ENCODE data around the gene TICRR. TPM values are rescaled to one million over a fixed set of nuclear protein-coding genes. Genes with fewer than 3 reads are reported as not detected.

Gene TICRR
- total RNA-seq, 2 donors from 2014 or later = 21.9 to 27.2 TPM

DNA sequence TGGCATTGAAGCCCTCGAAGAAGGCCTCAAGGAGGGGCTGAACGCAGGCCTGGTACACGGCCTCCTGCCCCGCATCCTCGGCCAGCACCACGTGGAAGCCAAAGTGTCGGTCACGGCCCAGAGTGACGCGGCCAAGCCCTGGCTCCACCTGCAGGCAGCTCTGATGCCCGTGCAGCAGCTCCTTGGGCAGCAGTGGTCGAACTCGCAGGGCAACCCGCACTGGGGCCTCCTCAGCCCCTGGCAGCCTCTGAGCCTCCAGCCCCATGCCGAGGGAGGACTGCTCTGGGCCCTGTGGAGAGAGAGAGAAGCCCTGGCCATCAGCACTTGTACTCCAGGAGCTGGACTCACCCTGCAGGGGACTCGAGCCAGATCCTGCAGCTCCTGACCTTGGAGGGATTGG lies 77.4 kb downstream of the TICRR start:
- Histone ChIP-seq H3K9ac (ENCODE audit: extremely low read depth, low read length, poor library complexity, severe bottlenecking) (no peak overlapping the region), H3K27ac (ENCODE audit: low read depth, low read length) (no peak overlapping the region), H3K4me1 (ENCODE audit: control insufficient read depth, insufficient read depth, low read length) (no peaks in the 10 kb centered on the region), H3K36me3 (ENCODE audit: control insufficient read depth, insufficient read depth, low read length) (peaks cover 9% of the 10 kb centered on the region), H3K4me3 (ENCODE audit: low read length) (no peak overlapping the region), H3K9me3 (ENCODE audit: control insufficient read depth, low read length) (no peaks in the 10 kb centered on the region), H3K27me3 (ENCODE audit: control insufficient read depth, insufficient read depth, low read length, poor library complexity, severe bottlenecking) (no peaks in the 10 kb centered on the region)
- H3K4me3 Mint-ChIP-seq = no peak overlapping the region
- peak; percentile 22 for TF ChIP-seq CTCF (conservative IDR thresholded peaks at IDR 0.05)
- no peaks in the 10 kb centered on the region for H3K9me3 Mint-ChIP-seq
- peaks cover 10% of the 10 kb centered on the region for H3K4me1 Mint-ChIP-seq
- DNase-seq = no peak
- peaks cover 32% of the 10 kb centered on the region for H3K36me3 Mint-ChIP-seq (ENCODE audit: low read depth)
- H3K27ac Mint-ChIP-seq = no peak overlapping the region
- peaks cover 13% of the 10 kb centered on the region for H3K27me3 Mint-ChIP-seq (ENCODE audit: insufficient read depth)
- 87 to 89% methylated on average over 10 to 16 of the region's 16 CpGs for WGBS, 2 experiments (ENCODE audit: insufficient coverage in 1 of 2, insufficient read length in 1 of 2)

DNA sequence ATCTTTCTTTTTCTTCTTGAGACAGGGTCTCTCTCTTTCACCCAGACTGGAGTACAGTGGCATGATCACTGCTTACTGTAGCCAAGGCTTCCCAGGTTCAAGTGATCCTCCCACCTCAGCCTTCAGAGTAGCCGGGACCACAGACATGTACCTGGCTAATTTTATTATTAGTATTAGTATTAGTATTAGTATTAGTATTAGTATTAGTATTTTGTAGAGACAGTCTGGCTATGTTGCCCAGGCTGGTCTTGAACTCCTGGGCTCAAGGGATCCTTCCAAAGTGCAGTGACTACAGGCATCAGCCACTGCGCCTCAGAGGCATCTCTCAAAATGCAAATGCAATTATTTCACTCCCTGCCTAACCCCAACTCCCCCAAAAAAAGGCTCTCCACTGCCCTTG lies 78.3 kb downstream of the TICRR start:
- H3K4me3 ChIP-seq (ENCODE audit: low read length) = no peak overlapping the region
- Mint-ChIP-seq H3K4me3 (peak overlapping the region; percentile 82), H3K36me3 (ENCODE audit: low read depth) (peaks cover 30% of the 10 kb centered on the region), H3K4me1 (peaks cover 10% of the 10 kb centered on the region), H3K27me3 (ENCODE audit: insufficient read depth) (peaks cover 16% of the 10 kb centered on the region), H3K9me3 (no peaks in the 10 kb centered on the region), H3K27ac (no peak overlapping the region)
- no peak overlapping the region for H3K27ac ChIP-seq (ENCODE audit: low read depth, low read length)
- H3K27me3 ChIP-seq (ENCODE audit: control insufficient read depth, insufficient read depth, low read length, poor library complexity, severe bottlenecking) = no peaks in the 10 kb centered on the region
- no peaks in the 10 kb centered on the region for H3K4me1 ChIP-seq (ENCODE audit: control insufficient read depth, insufficient read depth, low read length)
- DNase-seq = peak; percentile 18
- no peak overlapping the region for H3K9ac ChIP-seq (ENCODE audit: extremely low read depth, low read length, poor library complexity, severe bottlenecking)
- 100% methylated on average over 1 of the region's 2 CpGs; no CpG with 5 or more reads in 1 of the 2 experiments for WGBS, 2 experiments (ENCODE audit: insufficient coverage in 1 of 2, insufficient read length in 1 of 2)
- no peak for TF ChIP-seq CTCF (conservative IDR thresholded peaks at IDR 0.05)
- no peaks in the 10 kb centered on the region for H3K9me3 ChIP-seq (ENCODE audit: control insufficient read depth, low read length)
- peaks cover 9% of the 10 kb centered on the region for H3K36me3 ChIP-seq (ENCODE audit: control insufficient read depth, insufficient read depth, low read length)

- DNase-seq = peak; percentile 42
- Histone ChIP-seq H3K4me1 (ENCODE audit: control insufficient read depth, insufficient read depth, low read length) (no peaks in the 10 kb centered on the region), H3K9me3 (ENCODE audit: control insufficient read depth, low read length) (no peaks in the 10 kb centered on the region), H3K27ac (ENCODE audit: low read depth, low read length) (no peak overlapping the region), H3K27me3 (ENCODE audit: control insufficient read depth, insufficient read depth, low read length, poor library complexity, severe bottlenecking) (no peaks in the 10 kb centered on the region), H3K36me3 (ENCODE audit: control insufficient read depth, insufficient read depth, low read length) (peaks cover 8% of the 10 kb centered on the region), H3K9ac (ENCODE audit: extremely low read depth, low read length, poor library complexity, severe bottlenecking) (peak overlapping the region; percentile 57), H3K4me3 (ENCODE audit: low read length) (peak overlapping the region; percentile 94)
- H3K4me3 Mint-ChIP-seq = peak overlapping the region; percentile 82
- WGBS, 2 experiments (ENCODE audit: insufficient coverage in 1 of 2, insufficient read length in 1 of 2) = 42 to 47% methylated on average over 6 to 14 of the region's 14 CpGs
- TF ChIP-seq CTCF (conservative IDR thresholded peaks at IDR 0.05) = no peak
- no peaks in the 10 kb centered on the region for H3K9me3 Mint-ChIP-seq
- peaks cover 10% of the 10 kb centered on the region for H3K4me1 Mint-ChIP-seq
- peak overlapping the region; percentile 81 for H3K27ac Mint-ChIP-seq
- peaks cover 28% of the 10 kb centered on the region for H3K36me3 Mint-ChIP-seq (ENCODE audit: low read depth)
- peaks cover 22% of the 10 kb centered on the region for H3K27me3 Mint-ChIP-seq (ENCODE audit: insufficient read depth)
Observed at GRCh38 chr15:89654301-89654761, 79.1 kb downstream of the TICRR start.

Measured in endodermal cell (in vitro differentiated cells).